ENCODE measurements around the gene ELK4.

ELK4 gene

GRCh38 chr1:205585169-205585834 is 46.5 kb downstream of the ELK4 start:
- no peak for DNase-seq (ENCODE audit: low read depth, low spot score)
- no peak overlapping the region for H3K27ac ChIP-seq

- no peak for DNase-seq (ENCODE audit: low read depth, low spot score)
- no peak overlapping the region for H3K27ac ChIP-seq
Measured at GRCh38 chr1:205584732-205585131, 47.1 kb downstream of the ELK4 start.

- H3K27ac ChIP-seq: no peak overlapping the region
- DNase-seq (ENCODE audit: low read depth, low spot score): no peak
Measured at GRCh38 chr1:205583461-205584130, 48.2 kb downstream of the ELK4 start.

- no peak overlapping the region for H3K27ac ChIP-seq
- DNase-seq (ENCODE audit: low read depth, low spot score): no peak
Measured at GRCh38 chr1:205582471-205583291, 49.1 kb downstream of the ELK4 start.

GRCh38 chr1:205582046-205582445 is 49.8 kb downstream of the ELK4 start:
- H3K27ac ChIP-seq: no peak overlapping the region
- DNase-seq (ENCODE audit: low read depth, low spot score): no peak

- DNase-seq (ENCODE audit: low read depth, low spot score): no peak
- no peak overlapping the region for H3K27ac ChIP-seq
Measured at GRCh38 chr1:205581321-205581980, 50.4 kb downstream of the ELK4 start.

- no peak for DNase-seq (ENCODE audit: low read depth, low spot score)
- no peak overlapping the region for H3K27ac ChIP-seq
Measured at GRCh38 chr1:205580923-205581180, 51.0 kb downstream of the ELK4 start.

GRCh38 chr1:205580140-205580922 is 51.5 kb downstream of the ELK4 start:
- DNase-seq (ENCODE audit: low read depth, low spot score): no peak
- H3K27ac ChIP-seq: no peak overlapping the region

GRCh38 chr1:205579711-205580110 is 52.1 kb downstream of the ELK4 start:
- DNase-seq (ENCODE audit: low read depth, low spot score): no peak
- H3K27ac ChIP-seq: no peak overlapping the region

GRCh38 chr1:205578780-205579571 is 52.8 kb downstream of the ELK4 start:
- DNase-seq (ENCODE audit: low read depth, low spot score): no peak
- H3K27ac ChIP-seq: no peak overlapping the region

GRCh38 chr1:205577874-205578658 is 53.7 kb downstream of the ELK4 start:
- H3K27ac ChIP-seq: no peak overlapping the region
- DNase-seq (ENCODE audit: low read depth, low spot score): no peak

GRCh38 chr1:205576805-205577761 is 54.7 kb downstream of the ELK4 start:
- DNase-seq (ENCODE audit: low read depth, low spot score): no peak
- no peak overlapping the region for H3K27ac ChIP-seq

GRCh38 chr1:205576011-205576410 is 55.8 kb downstream of the ELK4 start:
- H3K27ac ChIP-seq: no peak overlapping the region
- no peak for DNase-seq (ENCODE audit: low read depth, low spot score)

GRCh38 chr1:205575294-205575885 is 56.4 kb downstream of the ELK4 start:
- DNase-seq (ENCODE audit: low read depth, low spot score): no peak
- no peak overlapping the region for H3K27ac ChIP-seq

GRCh38 chr1:205572421-205572820 is 59.4 kb downstream of the ELK4 start:
- no peak for DNase-seq (ENCODE audit: low read depth, low spot score)
- no peak overlapping the region for H3K27ac ChIP-seq

- DNase-seq (ENCODE audit: low read depth, low spot score): no peak
Measured at GRCh38 chr1:205571747-205572146, 60.1 kb downstream of the ELK4 start.

More at GRCh38 chr1:205571747-205572146, 60.1 kb downstream of the ELK4 start:
- H3K27ac ChIP-seq: no peak overlapping the region
